ENCODE measurements around the gene SRRM5. TPM values are rescaled to one million over a fixed set of nuclear protein-coding genes. Genes with fewer than 3 reads are reported as not detected.

The SRRM5 gene
- total and polyA plus RNA-seq, 2 of the 13 experiments (the other 11 are each of a cell fraction or from before 2014, with no cell fraction given), result 0.11 to 0.16 TPM

DNA sequence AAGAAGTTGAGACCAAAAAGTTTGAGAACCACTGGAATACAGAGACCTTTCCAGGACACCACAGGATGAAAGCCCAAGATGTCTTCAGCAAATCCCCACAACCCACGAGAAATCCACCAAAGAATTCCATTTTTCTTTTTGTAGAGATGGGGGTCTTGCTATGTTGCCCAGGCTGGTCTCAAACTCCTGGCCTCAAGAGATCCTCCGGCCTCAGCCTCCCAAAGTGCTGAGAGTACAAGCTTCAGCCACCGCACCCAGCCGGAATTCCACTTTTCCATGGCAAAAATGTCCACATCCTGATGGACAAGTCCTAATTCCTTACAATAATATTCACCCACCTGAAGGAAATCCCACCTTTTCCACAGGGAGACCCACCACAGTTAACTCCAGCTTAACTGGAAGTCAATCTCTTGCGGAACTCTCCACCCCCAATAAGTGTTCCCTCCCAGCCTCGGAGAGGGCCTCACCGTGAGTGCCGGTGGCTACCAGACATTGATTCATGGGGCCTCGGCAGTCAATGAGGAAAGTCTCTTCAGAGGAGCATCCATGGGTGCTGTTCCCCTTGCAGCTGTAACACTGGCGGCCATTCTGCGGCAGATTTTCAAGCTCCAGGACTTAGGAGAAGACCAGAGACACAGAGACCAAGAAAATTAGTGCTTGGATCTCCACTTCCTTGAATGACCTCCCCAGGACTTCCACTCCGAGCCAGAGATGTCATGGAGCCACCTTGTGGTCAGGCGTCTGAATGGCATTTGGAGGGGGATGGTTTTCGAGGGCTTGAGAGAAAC, 40.1 kb downstream of the SRRM5 start (continued):
- TF ChIP-seq MIER3 (CRISPR knock-in tag; IDR thresholded peaks at IDR 0.05; ENCODE audit: borderline replicate concordance) (peak; percentile 16; the same call in 1 of the 2 replicates), ZFP90 (CRISPR knock-in tag; IDR thresholded peaks at IDR 0.05; ENCODE audit: borderline replicate concordance) (no peak), TAF1 (CRISPR knock-in tag; IDR thresholded peaks at IDR 0.05) (no peak; the same call in 1 of the 2 replicates), ZUFSP (CRISPR knock-in tag; IDR thresholded peaks at IDR 0.05; ENCODE audit: borderline replicate concordance) (no peak), NFE2 (CRISPR knock-in tag; IDR thresholded peaks at IDR 0.05) (no peak), RELA (CRISPR knock-in tag; IDR thresholded peaks at IDR 0.05) (no peak), ISL2 (CRISPR knock-in tag; IDR thresholded peaks at IDR 0.05) (no peak), CAMTA2 (CRISPR knock-in tag; IDR thresholded peaks at IDR 0.05; ENCODE audit: borderline replicate concordance) (no peak), MTERF4 (CRISPR knock-in tag; IDR thresholded peaks at IDR 0.05) (no peak), KDM1A (CRISPR knock-in tag; IDR thresholded peaks at IDR 0.05) (0 out of 2 replicates have a peak, but pooled peaks have one; percentile 59), FIP1L1 (IDR thresholded peaks at IDR 0.05; ENCODE audit: borderline replicate concordance, insufficient read depth, low read depth, low read length) (no peak), SRF (IDR thresholded peaks at IDR 0.05; ENCODE audit: low read depth, low read length) (no peak), CC2D1A (CRISPR knock-in tag; IDR thresholded peaks at IDR 0.05) (no peak), PCBP1 (IDR thresholded peaks at IDR 0.05; ENCODE audit: borderline replicate concordance, low read depth, low read length) (no peak), ARNTL (CRISPR knock-in tag; IDR thresholded peaks at IDR 0.05) (no peak), ZMYM2 (CRISPR knock-in tag; IDR thresholded peaks at IDR 0.05) (peak; percentile 69; the same call in 1 of the 2 replicates), ZNF12 (CRISPR knock-in tag; IDR thresholded peaks at IDR 0.05) (no peak), ZNF543 (CRISPR knock-in tag; IDR thresholded peaks at IDR 0.05) (no peak), ZNF143 (CRISPR knock-in tag; IDR thresholded peaks at IDR 0.05) (no peak; the same call in 1 of the 2 replicates), MXD4 (CRISPR knock-in tag; IDR thresholded peaks at IDR 0.05) (no peak), ZBTB42 (CRISPR knock-in tag; IDR thresholded peaks at IDR 0.05) (no peak)
- TF ChIP-seq, protein P1, sequence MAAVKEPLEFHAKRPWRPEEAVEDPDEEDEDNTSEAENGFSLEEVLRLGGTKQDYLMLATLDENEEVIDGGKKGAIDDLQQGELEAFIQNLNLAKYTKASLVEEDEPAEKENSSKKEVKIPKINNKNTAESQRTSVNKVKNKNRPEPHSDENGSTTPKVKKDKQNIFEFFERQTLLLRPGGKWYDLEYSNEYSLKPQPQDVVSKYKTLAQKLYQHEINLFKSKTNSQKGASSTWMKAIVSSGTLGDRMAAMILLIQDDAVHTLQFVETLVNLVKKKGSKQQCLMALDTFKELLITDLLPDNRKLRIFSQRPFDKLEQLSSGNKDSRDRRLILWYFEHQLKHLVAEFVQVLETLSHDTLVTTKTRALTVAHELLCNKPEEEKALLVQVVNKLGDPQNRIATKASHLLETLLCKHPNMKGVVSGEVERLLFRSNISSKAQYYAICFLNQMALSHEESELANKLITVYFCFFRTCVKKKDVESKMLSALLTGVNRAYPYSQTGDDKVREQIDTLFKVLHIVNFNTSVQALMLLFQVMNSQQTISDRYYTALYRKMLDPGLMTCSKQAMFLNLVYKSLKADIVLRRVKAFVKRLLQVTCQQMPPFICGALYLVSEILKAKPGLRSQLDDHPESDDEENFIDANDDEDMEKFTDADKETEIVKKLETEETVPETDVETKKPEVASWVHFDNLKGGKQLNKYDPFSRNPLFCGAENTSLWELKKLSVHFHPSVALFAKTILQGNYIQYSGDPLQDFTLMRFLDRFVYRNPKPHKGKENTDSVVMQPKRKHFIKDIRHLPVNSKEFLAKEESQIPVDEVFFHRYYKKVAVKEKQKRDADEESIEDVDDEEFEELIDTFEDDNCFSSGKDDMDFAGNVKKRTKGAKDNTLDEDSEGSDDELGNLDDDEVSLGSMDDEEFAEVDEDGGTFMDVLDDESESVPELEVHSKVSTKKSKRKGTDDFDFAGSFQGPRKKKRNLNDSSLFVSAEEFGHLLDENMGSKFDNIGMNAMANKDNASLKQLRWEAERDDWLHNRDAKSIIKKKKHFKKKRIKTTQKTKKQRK (IDR thresholded peaks at IDR 0.05; ENCODE audit: low read length), result no peak
- TF ChIP-seq, protein P2, sequence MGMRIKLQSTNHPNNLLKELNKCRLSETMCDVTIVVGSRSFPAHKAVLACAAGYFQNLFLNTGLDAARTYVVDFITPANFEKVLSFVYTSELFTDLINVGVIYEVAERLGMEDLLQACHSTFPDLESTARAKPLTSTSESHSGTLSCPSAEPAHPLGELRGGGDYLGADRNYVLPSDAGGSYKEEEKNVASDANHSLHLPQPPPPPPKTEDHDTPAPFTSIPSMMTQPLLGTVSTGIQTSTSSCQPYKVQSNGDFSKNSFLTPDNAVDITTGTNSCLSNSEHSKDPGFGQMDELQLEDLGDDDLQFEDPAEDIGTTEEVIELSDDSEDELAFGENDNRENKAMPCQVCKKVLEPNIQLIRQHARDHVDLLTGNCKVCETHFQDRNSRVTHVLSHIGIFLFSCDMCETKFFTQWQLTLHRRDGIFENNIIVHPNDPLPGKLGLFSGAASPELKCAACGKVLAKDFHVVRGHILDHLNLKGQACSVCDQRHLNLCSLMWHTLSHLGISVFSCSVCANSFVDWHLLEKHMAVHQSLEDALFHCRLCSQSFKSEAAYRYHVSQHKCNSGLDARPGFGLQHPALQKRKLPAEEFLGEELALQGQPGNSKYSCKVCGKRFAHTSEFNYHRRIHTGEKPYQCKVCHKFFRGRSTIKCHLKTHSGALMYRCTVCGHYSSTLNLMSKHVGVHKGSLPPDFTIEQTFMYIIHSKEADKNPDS (CRISPR knock-in tag; IDR thresholded peaks at IDR 0.05), result 0 out of 2 replicates have a peak, but pooled peaks have one; percentile 37

Measured in HepG2 (cell line).